Amygdala (tissue), 56 donors: ENCODE data around the gene UCN2.
A peak's percentile ranks its signal among the peaks of the same experiment; 100 is the strongest.
"Not testable (repeated sequence)": the region's sequence is repeated elsewhere in the genome, so short reads cannot be mapped to it uniquely, and the experiment has no call there.

Experiments used
- DNase-seq, 56 donors: peaks; one replicate each; lab custom pipeline; 2025; lab: John Stamatoyannopoulos, UW

Gene UCN2

GRCh38 chr3:48564022-48564421 is 441 bp upstream of the UCN2 start:
- DNase-seq: peak in 33 of 56 donors; percentile 13 to 79 (median 54)

GRCh38 chr3:48562367-48563095 is 1.1 kb downstream of the UCN2 start:
- peak in 1 of 56 donors; percentile 16 for DNase-seq

DNA sequence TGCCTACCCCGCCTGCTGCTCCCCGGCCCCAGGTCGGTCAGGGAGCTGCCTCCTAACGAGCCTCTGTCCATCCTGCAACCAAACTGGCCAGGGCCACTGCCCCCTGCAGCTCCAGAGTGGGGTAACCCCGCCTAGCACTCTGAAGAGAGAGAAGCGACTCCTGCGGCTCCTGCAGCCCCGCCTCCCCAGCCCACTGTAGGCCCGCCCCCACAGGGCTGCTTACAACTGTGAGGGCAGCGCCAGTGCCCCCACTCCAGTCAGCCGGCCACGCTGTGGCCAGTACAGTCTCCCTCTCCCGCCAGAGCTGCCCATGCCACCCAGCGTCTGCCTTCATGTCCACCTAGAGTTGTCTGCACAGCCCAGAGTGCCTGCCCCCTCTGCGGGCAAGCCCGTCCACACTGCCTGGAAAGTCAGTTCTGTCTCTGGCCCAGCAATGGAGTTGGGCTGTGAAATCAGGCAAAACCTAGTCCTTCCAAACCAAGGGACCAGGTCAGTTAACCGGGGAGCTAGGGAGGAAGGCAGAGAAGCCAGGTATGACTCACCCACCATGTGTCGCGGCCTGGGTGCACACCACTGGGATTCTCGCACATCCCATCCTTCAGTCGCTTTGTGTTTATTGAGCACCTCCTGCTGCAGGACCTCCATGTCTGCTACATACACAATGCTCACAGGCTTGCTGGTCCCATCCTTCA is 2.4 kb downstream of the UCN2 start:
- DNase-seq: peak in 28 of 56 donors; percentile 7 to 62 (median 28)

GRCh38 chr3:48560648-48561018 is 2.9 kb downstream of the UCN2 start:
- peak in 5 of 56 donors; percentile 15 to 62 (median 21) for DNase-seq

GRCh38 chr3:48558493-48559134 is 5.0 kb downstream of the UCN2 start:
- DNase-seq: peak in 2 of 56 donors; percentile 19 to 27

DNA sequence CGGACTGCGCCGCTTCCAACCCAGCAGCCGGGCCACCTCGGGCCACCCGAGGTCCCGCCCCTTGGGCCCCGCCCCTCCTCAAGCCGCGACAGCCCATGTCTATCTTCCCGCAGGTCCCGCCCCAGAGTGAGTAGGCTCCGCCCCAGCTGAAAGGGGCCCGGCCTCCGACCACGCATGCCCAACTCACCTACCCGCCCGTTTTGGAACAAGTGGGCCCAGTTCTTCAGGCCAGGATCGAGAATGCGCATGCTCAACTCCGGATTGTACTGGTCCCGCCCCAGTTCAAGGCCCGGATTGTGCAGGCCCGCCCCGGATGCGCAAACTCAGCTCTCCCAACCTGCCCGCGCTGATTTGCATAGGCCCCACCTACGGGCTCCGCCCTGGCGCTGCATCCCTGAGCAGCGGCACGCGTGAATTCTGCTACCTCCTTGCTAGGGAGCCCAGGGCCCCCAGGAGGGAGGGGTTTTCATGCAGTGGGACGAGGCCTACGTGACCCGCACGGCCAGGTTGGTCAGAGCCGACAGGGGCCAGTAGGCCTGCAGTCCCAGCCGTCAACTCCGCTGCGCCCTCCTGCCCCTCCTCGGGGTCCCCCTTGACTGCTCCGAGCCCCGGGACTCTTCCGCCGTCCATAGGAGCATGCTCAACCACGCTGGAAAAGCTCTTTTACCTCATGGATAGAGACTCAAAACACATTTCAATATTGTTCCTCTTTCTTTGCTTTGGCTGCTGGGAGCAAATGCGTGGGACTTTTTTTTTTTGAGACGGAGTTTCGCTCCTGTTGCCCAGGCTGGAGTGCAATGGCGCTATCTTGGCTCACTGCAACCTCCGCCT is 6.6 kb downstream of the UCN2 start, which contains the start of gene PFKFB4:
PFKFB4 (minus strand) TSS at position 8 of the 831 bp plus-strand sequence. CDS start 26 bp downstream, outside the sequence.
- DNase-seq: peak; percentile 95 to 100 (median 99)

DNA sequence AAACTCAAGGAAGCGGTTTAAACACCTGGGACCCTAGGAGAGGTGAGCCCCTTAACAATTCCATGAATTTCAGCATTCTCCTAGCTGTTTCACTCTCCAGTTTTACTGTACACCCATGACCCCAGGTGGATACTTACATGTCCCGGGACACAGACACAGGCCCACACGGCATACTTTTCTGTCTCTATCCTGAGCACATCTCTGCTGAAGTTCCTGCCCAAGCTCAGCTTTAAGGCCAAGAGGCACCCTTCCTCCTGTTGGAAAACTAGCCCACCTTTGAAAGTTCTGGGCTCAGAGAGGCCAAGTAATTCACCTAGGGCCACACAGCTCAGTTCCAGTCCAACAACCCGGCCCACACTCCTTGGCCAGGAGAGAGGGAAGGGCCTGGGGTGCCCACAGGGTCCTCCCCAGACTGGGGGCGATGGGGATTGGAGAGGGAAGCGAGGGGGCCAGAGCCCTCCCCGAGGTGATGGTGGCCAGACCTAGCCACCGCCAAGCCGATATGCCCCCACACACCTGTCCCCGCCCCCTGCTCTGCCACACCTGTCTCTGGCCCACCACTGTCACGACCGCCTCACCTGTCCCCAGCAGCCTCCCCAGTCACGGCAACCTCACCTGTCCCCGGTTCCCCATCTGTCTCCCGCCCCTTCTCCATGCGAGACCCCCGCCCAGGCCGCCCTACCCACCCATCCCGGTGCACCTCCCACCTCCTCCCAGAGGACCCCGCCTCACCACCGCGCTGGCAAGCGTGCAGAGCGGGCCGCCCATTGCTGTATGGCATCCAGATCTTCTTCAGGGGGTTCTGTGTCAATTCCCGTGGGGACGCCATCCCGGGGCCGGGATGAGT is 7.4 kb downstream of the UCN2 start:
- DNase-seq: no peak

DNA sequence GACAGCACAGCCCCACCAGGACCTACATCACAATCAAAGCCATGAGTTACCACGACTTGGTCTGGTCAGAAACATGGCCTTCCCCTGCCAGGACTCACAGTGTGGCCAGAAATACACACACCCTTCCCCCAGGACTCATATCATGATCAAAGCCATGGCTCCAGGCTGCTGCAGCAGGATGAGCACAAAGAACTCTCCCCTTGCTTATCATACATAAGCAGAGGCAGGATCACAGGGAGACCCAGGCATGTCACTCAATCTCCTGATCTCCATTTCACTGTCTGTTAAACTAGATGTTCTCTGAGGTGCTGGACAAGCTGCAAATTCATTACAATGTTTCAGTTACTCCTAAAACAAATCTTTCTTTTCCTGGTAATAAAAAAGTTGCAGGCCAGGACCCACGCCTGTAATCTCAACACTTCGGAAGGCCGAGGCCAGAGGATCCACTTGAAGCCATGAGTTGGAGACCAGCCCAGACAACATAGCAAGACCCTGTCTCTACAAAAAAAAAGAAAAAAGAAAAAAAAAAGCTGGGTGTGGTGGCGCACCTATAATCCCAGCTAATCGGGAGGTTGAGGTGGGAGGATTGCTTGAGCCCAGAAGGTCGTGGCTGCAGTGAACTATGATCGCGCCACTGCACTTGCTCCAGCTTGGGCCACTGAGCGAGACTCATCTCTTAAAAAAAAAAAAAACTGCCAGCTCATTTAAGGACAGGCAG is 8.2 kb downstream of the UCN2 start:
- no peak for DNase-seq

DNA sequence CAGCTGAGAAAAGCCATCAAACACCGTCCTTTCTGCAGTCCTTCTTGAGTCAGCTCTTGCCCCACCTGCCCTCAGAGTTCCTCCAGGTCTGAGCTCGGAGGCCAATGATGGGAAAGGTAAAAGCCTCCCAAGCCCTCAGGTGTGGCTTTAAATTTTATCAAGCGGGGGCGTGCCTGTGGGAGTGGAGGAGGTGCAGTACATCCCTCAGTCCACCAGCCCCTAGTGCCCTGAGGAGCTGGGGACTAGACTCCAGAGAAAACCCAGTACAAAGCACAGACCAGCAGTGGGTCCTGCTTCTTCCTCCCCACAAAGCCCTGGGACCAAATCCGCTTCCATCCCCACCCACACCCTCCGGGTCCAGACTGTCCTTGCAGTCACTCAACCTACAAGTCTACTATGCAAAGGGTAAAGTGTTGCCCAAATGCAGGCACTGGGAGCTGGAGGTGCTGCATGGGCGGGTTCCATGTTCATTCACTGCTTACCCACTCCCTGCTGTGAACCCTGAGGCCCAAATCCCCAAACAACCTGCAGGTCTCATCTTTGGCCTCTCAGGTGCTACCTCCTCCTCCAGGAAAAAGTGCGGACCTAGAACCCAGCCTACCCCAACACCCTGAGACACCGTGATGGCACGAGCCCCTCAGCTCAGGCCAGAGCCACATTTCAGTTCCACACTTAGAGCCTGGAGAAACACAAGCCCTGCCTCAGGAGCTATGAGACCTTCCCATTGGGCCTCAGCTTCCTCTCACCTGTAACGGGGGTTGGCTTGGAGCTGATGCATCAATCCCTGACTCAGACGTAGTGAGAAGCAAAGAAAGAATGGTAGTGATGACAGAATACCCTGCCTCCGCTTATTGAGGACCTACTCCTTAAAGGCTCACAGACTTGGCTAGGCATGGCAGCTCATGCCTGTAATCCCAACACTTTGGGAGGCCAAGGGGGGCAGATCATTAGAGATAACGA is 9.4 kb downstream of the UCN2 start:
- DNase-seq: no peak

DNA sequence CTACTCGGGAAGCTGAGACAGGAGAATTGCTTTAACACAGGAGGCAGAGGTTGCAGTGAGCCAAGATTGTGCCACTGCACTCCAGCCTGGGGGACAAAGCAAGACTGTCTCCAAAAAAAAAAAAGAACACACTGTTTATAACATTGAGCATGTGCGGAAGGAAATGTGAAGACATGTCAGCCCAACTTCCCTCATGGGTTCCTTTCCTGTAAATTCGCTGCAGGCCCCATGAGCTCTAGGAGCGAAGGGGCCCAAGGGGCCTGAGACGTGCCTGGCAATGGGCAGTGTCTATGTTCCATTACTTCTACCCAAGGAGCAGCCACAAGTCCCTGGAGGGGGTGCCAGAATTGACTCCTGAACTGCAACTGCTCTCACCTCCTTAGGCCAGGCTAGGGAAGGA is 10.2 kb downstream of the UCN2 start:
- no peak for DNase-seq

GRCh38 chr3:48552111-48552951 is 11.2 kb downstream of the UCN2 start:
- DNase-seq: no peak

DNA sequence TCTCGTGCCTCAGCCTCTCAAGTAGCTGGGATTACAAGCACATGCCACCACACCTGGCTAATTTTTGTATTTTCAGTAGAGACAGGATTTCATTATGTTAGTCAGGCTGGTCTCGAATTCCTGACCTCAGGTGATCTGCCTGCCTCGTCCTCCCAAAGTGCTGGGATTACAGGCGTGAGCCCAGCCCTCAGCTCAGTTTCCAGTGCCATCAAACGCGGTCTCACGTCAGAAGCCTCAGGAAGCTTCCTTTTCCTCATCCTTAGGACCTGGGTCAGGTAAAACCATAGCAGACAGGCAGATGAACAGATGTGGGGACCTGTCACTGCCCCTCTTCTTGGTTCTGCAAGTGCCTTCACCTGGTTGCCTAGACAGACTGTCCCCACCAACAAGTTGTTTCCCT is 11.9 kb downstream of the UCN2 start:
- not testable (repeated sequence) for DNase-seq

GRCh38 chr3:48548729-48549705 is 14.6 kb downstream of the UCN2 start:
- DNase-seq: peak in 55 of 56 donors; percentile 20 to 93 (median 68)

DNA sequence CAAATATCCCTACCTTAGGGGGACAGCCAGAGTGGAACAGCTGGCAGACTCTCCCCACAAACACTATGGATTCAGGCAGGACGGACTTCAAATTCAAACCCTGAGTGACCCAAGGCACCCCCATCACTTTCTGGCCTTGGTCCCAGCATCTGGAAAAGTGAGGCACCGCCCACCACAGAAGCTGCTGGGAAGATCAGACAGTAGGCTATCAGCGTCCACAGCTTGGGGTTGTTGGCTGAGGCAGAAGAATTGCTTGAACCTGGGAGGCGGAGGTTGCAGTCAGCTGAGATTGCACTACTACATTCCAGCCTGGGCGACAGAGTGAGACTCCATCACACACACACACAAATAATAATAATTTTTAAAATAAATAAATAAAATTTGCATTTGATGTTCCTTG is 15.5 kb downstream of the UCN2 start:
- DNase-seq: no peak

DNA sequence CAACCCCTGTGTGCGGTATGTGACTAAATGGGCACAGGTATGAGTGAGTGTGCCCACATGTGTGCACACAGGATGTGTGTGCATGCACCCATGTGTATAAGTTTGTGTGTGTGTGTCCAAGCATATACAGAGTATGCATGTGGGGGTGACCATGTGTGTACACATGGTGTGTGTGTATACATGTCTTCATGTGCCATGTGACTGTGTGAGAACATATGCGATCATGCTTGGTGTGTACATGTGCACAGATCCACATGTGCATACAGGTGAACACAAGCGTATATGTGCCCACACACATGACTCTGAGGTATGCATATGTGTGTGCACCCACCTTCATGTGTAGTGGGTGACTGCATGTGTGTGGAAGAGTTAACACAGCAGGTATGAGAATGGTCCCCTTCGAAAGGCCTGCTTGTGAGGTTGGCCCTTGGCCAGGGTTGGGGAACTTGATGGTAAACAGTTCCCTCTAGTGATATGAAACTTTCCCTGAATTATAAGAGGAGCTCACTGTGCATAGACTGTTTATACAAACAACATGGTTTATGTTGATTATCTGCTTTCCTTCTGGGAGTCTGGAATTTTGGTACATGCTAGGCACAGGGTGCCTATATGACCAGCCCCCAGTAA is 17.3 kb downstream of the UCN2 start:
- DNase-seq: peak in 12 of 56 donors; percentile 13 to 53 (median 22)
